GM19324 (cell line): ENCODE data around the gene TENT4B.
"Not testable (repeated sequence)": the region's sequence is repeated elsewhere in the genome, so short reads cannot be mapped to it uniquely, and the experiment has no call there.

Experiments used
- ATAC-seq: cut with Tn5 transposase; IDR thresholded peaks from one replicate; pipeline ENCODE4 v1.9.1; 2021; ENCODE audit warnings: mild to moderate bottlenecking, moderate library complexity; ENCODE audit not compliant: unreplicated experiment, low FRiP score

The TENT4B gene

DNA sequence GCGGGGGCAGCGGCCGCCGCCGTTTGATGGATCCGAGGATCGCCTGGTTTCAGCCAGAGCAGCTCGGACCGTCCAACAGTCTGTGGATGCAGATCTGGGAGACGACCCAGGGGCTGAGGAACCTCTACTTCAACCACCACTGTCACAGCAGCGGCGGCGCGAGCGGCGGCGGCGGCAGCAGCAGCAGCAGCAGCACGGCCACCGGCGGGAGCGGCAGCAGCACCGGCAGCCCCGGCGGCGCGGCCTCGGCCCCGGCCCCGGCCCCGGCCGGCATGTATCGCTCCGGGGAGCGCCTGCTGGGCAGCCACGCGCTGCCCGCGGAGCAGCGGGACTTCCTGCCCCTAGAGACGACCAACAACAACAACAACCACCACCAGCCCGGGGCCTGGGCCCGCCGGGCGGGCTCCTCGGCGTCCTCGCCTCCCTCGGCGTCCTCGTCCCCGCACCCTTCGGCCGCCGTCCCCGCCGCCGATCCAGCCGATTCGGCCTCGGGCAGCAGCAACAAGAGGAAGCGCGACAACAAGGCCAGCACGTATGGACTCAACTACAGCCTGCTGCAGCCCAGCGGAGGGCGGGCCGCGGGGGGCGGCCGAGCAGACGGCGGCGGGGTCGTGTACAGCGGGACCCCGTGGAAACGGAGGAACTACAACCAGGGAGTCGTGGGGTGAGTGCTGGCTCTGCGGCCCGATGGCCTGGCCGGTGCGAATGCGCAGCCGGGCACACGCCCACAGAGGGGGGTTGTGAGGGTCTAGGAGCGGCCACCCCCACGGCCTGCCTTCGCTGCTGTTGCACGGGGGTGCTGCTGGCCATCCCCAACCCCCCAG is 702 bp downstream of the TENT4B start:
- ATAC-seq = peak; percentile 19

GRCh38 chr16:50154420-50154950 is 1.4 kb downstream of the TENT4B start:
- ATAC-seq = no peak

GRCh38 chr16:50155925-50156324 is 2.8 kb downstream of the TENT4B start:
- no peak for ATAC-seq

DNA sequence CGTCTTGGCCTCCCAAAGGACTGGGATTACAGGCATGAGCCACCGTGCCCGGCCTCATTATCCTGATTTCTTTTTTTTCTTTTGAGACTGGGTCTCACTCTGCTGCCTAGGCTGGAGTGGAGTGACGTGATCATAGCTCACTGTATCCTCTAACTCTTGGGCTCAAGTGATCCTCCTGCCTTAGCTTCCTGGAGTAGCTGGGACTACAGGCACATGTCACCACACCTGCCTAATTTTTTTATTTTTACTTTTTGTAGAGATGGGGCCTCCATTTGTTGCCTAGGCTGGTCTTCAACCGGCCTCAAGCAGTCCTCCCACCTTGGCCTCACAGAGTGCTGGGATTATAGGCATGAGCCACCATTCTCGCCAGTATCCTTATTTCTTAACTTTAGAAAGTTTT is 3.5 kb downstream of the TENT4B start:
- no peak for ATAC-seq

DNA sequence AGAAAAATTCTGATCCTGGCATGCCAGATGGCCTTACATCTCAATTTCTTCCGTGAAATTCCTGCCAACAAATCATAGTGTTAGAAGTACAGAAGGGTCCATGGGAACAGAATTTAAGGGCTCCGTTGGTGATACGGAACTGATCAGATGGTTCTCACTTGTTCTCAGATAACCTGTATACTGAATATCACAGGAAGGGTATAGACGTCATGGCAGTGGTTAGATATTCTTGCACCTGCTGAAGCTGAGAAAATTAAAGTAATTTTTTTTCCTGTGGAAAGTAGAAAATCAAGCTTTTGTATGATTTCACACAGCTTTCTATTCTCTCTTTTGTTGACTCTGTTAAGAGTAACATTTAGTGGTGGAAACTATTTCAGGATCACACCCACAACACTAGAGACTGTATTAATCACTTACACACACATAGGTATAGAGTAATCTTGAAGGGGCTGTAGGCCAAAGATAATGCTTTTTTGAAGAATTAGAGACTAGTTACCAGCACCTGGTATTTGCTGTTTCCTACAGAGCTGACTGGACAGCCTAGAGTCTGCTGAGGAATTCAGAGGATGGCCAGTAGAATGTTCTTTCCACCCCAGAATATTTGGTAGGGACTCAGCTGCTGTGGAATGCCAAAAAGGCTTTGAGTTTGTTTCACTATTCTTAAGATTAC is 7.5 kb downstream of the TENT4B start:
- no peak for ATAC-seq

DNA sequence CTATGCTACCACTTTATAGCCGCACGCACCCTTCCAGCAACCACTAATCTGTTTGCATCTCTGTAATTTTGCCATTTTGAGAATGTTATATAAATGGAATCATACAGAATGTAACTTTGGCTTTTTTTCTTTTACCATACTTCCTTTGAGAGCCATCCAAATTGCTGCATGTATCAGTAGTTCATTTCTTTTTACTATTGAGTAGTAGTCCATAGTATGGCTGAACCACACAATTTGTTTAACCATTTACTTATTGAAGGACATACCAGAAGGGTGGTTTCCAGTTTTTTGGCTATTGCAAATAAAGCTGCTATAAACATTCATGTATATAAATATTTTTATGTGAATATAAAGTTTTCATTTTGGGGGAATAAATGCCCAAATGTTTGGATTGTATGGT is 8.8 kb downstream of the TENT4B start:
- no peak for ATAC-seq

- ATAC-seq = no peak
Measured at GRCh38 chr16:50165473-50165872, 12.4 kb downstream of the TENT4B start.

GRCh38 chr16:50166511-50167500 is 13.7 kb downstream of the TENT4B start:
- ATAC-seq = no peak

DNA sequence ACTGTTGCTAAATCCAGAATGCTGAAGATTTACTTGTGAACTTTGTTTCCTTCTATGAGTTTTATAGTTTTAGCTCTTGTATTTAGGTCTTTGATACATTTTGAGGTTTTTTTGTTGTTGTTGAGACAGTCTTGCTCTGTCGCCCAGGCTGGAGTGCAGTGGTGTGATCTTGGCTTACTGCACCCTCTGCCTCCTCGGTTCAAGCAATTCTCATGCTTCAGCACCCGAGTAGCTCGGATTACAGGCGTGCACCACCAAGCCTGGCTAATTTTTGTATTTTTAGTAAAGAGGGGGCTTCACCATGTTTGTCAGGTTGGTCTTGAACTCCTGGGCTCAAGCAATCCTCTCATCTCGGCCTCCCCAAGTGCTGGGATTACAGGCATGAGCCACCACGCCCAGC is 14.4 kb downstream of the TENT4B start:
- ATAC-seq = no peak

- no peak for ATAC-seq
Measured at GRCh38 chr16:50169555-50170096, 16.5 kb downstream of the TENT4B start.

DNA sequence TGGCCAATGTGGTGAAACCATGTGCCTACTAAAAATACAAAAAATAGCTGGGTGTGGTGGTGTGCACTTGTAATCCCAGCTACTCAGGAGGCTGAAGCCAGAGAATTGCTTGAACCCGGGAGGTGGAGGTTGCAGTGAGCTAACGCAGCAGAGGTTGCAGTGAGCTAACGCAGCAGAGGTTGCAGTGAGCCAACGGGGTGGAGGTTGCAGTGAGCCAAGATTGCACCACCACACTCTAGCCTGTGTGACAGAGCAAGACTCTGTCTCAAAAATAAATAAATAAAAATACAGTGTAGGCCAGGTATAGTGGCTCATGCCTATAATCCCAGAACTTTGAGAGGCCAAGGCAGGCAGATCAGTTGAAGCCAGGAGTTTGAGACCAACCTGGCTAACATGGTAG is 18.7 kb downstream of the TENT4B start:
- ATAC-seq = not testable (repeated sequence)

DNA sequence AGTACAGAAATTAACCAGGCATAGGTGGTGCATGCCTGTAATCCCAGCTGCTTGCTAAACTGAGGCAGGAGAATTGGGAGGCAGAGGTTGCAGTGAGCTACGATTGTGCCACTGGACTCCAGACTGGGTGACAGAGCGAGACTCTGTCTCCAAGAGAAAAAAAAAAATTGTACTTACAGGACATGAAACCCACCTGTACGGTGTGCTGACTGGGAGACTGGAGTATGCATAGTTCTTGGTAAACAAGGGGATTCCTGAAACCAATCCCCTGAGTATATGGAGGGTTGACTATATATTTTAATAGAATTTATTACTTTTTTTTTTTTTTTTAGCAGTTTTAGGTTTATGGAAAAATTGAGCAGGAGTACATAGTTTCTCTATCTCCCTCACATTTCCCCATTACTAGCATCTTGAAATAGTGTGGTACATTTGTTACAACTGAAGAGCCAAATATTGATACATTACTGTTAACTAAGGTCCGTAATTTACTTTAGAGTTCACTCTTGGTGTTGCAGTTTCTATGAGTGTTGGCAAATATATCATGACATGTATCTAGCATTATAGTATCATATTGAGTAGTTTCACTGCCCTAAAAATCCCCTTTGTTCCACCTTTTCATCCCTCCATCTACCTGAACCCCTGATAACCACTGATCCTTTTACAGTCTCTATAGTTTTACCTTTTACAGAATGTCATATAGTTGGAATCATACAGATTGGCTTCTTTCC is 19.3 kb downstream of the TENT4B start:
- no peak for ATAC-seq

- ATAC-seq = no peak
Measured at GRCh38 chr16:50173316-50173715, 20.2 kb downstream of the TENT4B start.

DNA sequence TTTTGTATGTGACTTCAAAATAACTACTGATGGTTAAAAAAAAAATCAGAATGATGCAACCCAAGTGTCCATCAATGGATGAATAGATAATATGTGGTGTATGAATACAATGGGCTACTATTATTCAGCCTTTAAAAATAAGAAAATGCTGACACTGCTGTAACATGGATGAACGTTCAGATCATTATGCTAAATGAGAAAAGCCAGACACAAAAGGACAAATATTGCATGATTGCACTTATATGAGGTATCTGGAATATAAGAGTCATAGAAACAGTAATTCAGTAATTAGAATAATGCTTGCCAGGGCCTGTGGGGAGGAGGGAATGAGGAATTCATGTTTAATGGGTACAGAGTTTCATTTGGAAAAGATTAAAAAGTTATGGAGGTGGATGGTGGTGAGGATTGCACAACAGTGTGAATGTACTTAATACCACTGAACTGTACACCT is 25.4 kb downstream of the TENT4B start:
- no peak for ATAC-seq

GRCh38 chr16:50182441-50182840 is 29.3 kb downstream of the TENT4B start:
- ATAC-seq = no peak

GRCh38 chr16:50183316-50183715 is 30.2 kb downstream of the TENT4B start:
- ATAC-seq = no peak

GRCh38 chr16:50185005-50185505 is 31.9 kb downstream of the TENT4B start:
- no peak for ATAC-seq

DNA sequence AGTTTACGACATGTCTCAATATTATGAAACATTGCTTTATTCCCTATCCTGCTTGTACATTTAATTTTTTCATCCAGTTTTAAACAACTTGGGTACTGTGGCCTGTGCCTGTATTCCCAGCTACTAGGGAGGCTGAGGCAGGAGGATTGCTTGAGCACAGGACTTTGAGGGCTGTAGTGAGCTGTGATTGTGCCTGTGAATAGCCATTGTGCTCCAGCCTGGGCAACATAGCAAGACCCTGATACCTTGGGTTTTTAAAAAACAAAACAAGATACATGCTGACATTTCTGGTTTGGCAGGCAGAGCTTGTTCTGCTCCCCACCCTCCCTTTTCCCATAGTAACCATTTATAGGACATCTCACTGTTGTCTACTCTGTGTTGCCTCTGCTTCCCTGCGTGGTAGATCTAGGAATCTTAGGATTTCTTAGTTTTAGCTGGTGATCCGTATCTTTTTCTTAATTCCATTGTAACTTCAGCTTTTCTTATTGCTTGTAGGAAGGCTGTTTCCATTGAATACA is 35.6 kb downstream of the TENT4B start:
- no peak for ATAC-seq

DNA sequence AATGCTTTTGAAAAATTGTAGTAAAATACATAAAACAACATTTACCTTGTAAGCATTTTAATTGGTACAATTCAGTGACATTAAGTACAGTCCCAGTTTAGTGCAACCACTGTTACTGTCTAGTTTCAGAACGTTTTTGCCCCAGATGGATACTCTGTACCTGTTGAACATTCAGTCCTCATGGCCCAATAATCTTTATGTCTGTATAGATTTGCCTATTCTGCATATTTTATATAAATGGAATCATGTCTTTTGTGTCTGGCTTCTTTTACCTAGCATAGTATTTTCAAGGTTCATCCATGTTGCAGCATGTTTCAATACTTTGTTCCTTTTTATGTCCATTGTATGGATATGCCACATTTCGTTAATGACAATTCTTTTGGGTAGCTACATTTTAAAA is 37.2 kb downstream of the TENT4B start:
- no peak for ATAC-seq
